Activated T-helper 1 cell treated with anti-CD3 and anti-CD28 coated beads, Interleukin-2, amount 50 U/mL, for 16 hours (primary cell): ENCODE data around the gene ATXN8OS.
"Not testable (repeated sequence)": the region's sequence is repeated elsewhere in the genome, so short reads cannot be mapped to it uniquely, and the experiment has no call there.

Experiments used
- DNase-seq, 2 donors: peaks; one replicate each; pipeline ENCODE4 v3.0.0-alpha.2; 2020; ENCODE audit warnings: low read depth in 1 of 2, low spot score in 1 of 2

The ATXN8OS gene

GRCh38 chr13:70107498-70108281 is at the start of gene ATXN8OS:
Gene ATXN8OS (plus strand): TSS chr13:70107826.
- DNase-seq = no peak

GRCh38 chr13:70080012-70080411 is 27.6 kb upstream of the ATXN8OS start:
- no peak for DNase-seq

- DNase-seq = no peak
Measured at GRCh38 chr13:70087247-70087646, 20.4 kb upstream of the ATXN8OS start.

- DNase-seq = no peak
Measured at GRCh38 chr13:70088926-70089325, 18.7 kb upstream of the ATXN8OS start.

- DNase-seq = no peak
Measured at GRCh38 chr13:70090036-70090723, 17.4 kb upstream of the ATXN8OS start.

- DNase-seq = no peak
Measured at GRCh38 chr13:70098669-70099068, 9.0 kb upstream of the ATXN8OS start.

GRCh38 chr13:70104481-70104880 is 3.1 kb upstream of the ATXN8OS start:
- DNase-seq = no peak

GRCh38 chr13:70107125-70107497 is 515 bp upstream of the ATXN8OS start:
- no peak for DNase-seq

- no peak for DNase-seq
Measured at GRCh38 chr13:70108356-70109105, 905 bp downstream of the ATXN8OS start, which contains the start of gene KLHL1. Gene KLHL1 (minus strand): TSS chr13:70108452. CDS start chr13:70107699, 753 bp downstream.

GRCh38 chr13:70117338-70117905 is 9.8 kb downstream of the ATXN8OS start:
- DNase-seq = no peak

GRCh38 chr13:70125693-70126092 is 18.1 kb downstream of the ATXN8OS start:
- no peak for DNase-seq

- DNase-seq = no peak
Measured at GRCh38 chr13:70128098-70128497, 20.5 kb downstream of the ATXN8OS start.

GRCh38 chr13:70142658-70143057 is 35.0 kb downstream of the ATXN8OS start:
- not testable (repeated sequence) for DNase-seq

GRCh38 chr13:70162141-70162540 is 54.5 kb downstream of the ATXN8OS start:
- no peak for DNase-seq

GRCh38 chr13:70170689-70171088 is 63.1 kb downstream of the ATXN8OS start:
- no peak for DNase-seq

GRCh38 chr13:70171151-70171550 is 63.5 kb downstream of the ATXN8OS start:
- DNase-seq = no peak

GRCh38 chr13:70172946-70173597 is 65.4 kb downstream of the ATXN8OS start:
- no peak for DNase-seq

GRCh38 chr13:70173598-70173959 is 66.0 kb downstream of the ATXN8OS start:
- no peak for DNase-seq

GRCh38 chr13:70178346-70178745 is 70.7 kb downstream of the ATXN8OS start:
- DNase-seq = no peak
